Measurements from ENCODE around the gene FRMD1.

FRMD1 gene

DNA sequence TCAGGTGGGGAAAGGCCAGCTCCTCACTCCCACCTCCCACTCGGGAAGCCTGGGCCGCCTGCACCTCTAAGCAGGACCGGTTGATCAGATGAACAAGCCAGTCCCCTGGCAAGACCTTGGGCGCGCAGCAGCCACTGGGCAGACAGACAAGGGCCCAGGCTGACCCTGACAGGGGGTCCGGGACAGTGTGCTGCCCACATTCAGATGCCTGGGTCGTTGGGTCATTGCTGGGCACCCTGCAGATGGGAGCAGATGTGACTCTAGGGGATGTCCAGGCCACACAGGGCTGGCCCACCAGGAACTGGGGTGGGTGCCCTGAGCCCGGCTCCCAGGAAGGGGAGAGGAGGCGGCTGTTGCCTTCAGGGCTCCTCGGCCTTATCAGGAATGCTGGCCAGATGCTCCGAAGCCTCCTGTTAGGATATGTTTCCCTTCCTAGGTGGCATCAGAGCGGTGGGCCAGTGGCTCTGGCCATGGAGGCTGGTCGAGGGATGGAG is 17.3 kb upstream of the FRMD1 start:
- in situ Hi-C loops (cut with MboI; ENCODE audit: low sequenced_read_pairs), result no loop called here

DNA sequence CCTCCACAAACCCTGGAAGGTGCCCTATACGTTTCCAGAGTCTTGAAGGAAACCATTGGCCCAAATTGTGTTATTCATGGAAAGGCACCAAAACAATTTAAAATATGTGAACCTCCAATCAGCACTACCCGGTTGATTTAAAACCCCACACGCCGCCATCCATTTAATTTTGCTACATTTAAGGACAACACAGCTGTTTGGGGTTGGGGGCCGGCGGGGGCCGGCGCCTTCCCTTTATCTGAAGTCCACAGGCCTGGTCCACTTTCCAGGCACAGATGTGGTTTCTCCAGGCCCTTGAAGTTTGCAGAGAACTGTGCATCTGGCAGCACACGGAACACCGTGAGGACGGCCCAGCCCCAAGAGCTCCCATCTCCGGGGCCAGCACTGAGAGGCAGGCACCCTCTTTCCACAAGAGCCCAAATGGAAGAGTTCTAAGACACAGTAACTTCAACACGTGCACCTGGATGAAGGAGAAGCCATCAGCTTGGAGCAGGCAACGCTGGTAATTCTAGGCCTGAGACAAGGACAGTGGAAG is 16.8 kb upstream of the FRMD1 start:
- in situ Hi-C loops (cut with MboI; ENCODE audit: low sequenced_read_pairs), result no loop called here

- in situ Hi-C loops (cut with MboI; ENCODE audit: low sequenced_read_pairs), result no loop called here
Measured at GRCh38 chr6:168095171-168095691, 16.2 kb upstream of the FRMD1 start.

GRCh38 chr6:168093634-168094033 is 14.6 kb upstream of the FRMD1 start:
- in situ Hi-C loops (cut with MboI; ENCODE audit: low sequenced_read_pairs), result no loop called here

DNA sequence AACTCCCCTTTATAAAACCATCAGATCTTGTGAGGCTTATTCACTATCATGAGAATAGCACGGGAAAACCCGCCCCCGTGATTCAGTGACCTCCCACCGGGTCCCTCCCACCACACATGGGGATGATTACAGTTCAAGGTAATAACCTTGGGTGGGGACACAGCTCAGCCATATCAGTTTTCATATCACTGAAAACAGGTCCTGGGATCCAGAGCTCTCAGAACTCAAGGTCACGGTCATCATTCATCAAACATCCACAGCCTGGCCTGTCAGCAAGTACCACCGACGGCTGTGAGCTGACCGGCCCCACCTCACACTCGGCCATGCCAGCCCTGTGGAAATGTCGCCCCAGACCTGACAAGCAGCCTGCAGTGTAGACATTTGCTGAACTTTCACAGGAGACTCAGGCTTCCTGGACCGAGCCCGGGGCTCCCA is 14.1 kb upstream of the FRMD1 start:
- in situ Hi-C loops (cut with MboI; ENCODE audit: low sequenced_read_pairs), result no loop called here

DNA sequence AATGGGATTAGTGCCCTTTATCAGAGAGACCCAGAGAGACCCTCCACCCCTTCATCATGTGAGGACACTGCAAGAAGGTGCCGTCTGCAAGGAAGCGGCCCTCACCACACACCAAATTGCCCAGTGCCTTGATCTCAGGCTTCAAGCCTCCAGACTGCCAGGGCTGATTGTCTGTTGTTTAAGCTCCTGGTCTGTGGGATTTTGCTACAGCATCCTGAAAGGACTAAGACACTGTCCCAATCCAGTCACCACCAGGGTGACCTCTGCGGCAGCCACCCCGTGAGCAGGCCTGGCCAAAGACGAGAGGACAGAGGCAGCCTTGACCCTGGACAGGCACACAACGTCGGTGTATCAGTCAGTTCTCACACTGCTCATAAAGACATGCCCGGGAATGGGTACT is 13.5 kb upstream of the FRMD1 start:
- in situ Hi-C loops (cut with MboI; ENCODE audit: low sequenced_read_pairs), result no loop called here

DNA sequence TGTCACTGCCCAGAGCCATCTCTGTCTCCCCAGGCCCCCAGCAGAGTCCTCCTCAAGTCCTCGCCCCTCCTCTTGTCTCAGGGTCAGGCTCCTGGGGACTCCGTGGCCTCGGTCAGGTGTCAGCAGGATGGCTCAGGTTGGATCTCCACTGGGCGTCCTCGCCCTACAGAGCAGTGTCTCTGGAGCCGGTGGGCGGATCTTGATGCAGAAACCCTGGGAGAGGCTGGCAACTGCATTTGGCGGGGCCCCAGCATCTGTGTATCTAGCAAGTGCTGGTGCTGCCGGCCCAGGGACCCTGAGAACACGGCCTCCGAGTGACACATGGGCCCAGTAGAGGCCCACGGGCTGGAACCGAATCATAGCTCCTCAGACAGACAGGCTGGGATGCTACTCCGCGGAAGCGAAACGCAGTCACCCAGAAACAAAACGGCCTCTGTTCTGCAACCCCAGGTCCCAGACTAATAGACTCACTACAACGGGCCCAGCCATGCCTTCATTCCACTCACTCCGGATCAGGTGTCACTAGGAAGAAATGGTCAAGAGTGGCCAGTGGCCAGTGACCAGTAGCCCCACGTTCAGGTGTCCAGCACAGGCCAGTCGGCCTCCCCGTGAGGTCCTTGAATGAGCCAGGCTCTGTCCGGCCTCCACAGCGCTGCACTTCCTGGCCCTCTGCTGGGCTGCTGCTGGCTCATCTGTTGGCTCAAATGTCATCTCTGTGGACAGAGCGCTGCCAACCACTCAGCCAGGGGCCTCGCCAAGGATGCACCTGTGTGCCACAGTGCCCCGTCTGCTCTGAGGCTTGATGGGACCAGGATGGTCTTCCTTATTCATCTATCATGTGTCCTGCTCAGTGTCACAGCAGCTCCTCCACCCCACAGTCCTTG is 12.6 kb upstream of the FRMD1 start:
- in situ Hi-C loops (cut with MboI; ENCODE audit: low sequenced_read_pairs), result no loop called here

GRCh38 chr6:168090706-168091105 is 11.7 kb upstream of the FRMD1 start:
- in situ Hi-C loops (cut with MboI; ENCODE audit: low sequenced_read_pairs), result no loop called here

GRCh38 chr6:168090064-168090690 is 11.2 kb upstream of the FRMD1 start:
- in situ Hi-C loops (cut with MboI; ENCODE audit: low sequenced_read_pairs), result no loop called here

DNA sequence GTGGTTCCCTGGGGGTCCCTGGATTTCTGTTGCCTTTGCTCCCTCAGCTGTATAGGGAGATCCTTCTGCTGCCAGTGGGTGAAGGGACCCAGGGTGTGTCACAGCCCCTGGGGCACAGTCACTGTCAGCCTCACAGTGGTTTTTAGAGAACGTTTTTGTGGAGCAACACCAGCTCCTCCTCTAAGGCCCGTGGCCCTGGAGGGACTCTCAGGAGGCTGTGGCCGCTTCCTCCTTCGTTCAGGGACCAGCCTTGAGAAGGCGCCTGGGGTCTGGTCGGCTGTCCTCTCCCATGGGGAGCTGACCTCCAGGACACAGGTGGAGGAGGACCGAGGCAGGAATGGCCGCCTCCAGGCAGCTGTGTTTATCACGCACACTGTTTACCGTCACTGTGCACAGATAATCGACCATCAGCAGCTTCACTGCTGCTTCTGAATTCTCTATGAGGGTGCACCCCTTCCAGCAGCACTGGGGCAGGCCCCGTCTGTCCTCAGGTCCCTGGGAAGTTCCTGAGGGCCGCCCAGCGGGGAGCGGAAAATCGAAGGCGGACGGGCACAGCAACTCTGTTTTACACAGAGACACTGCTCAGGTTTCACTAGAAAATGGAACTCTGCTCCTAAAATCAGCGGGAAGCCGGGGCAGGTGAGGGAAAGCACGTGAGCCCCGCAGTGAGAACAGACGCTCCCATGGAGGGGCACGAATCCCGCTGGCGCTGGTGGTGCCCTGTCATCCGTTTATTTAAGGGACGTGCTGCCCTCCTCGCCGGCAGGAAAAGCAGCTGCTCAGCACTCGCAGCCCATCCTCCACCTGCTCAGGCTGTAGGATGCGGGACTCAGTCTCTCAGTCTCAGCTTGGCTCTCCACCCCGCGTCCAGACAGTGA is 10.4 kb upstream of the FRMD1 start:
- in situ Hi-C loops (cut with MboI; ENCODE audit: low sequenced_read_pairs), result no loop called here

DNA sequence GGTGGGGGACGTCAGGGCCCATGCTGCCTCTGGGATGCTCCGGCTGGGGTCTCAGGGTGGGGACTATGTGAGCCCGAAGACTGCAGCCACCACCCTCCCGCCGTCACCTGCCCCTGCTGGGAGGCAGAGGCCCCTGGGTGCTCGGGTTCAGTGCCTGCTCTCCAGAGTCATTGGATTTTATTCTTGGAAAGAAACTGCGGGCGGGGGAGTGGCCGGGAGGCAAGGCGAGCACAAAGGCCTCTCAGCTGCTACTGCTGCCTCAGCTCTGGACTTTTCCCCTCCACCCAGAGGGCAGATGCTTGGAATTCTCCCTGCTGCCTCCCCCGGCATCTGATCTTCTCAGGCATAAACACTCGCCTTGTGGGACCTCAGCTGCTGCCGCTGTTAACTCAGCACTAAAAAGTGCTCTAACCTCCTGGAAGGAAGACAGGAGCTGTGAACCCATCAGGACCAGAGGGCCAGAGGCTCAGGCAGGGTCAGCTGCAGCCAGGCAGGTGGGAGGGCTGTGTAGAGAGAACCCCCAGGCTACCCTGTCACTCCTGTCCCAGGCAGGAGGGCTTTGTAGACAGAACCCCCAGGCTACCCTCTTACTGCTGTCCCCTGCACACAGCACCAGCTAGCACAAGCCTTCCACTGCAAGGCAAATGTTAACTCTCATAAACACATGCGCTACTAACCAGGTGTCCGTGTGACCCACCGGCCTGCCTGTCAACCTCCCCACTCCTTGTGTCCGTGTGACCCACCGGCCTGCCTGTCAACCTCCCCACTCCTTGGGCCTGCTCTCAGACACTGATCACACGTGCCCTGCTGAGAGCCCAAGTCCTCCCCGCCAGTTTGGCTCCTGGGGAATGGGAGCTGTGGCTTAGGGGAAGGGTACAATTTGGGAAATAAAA is 9.4 kb upstream of the FRMD1 start:
- in situ Hi-C loops (cut with MboI; ENCODE audit: low sequenced_read_pairs), result no loop called here

DNA sequence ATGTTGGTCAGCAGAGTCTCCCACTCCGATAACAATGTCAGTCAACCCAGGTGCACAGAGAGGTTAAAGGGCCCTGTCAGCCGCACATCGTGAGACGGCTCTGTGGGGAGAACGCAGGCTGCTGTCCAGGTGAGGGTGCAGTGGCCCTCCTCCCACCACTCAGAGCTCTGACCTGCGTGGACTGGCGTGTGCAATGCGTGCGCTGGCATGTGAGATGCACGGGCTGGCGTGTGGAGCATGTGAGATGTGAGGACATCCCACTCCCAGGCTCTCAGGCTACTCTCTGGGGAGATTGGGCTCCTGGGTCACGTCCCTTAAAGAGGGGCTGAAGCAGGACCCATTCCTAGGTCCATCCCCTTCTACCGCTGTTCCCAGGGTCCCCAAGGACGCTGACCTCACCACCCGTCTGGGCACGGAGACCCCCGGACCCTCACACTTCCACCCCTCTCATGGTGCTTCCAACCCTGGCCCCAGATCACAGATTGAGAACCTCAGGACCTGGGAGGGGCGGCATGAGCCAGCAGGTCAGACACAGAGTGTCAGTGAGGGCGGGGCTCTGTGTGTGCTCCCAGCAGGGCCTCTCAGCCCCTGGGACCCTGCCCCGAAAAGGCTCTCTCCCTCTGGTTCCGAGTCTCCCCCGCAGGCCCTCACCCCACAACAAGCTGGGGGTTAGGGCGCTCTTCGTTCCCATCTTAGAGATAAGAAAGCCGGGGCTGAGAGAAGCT is 8.6 kb upstream of the FRMD1 start:
- in situ Hi-C loops (cut with MboI; ENCODE audit: low sequenced_read_pairs), result no loop called here

DNA sequence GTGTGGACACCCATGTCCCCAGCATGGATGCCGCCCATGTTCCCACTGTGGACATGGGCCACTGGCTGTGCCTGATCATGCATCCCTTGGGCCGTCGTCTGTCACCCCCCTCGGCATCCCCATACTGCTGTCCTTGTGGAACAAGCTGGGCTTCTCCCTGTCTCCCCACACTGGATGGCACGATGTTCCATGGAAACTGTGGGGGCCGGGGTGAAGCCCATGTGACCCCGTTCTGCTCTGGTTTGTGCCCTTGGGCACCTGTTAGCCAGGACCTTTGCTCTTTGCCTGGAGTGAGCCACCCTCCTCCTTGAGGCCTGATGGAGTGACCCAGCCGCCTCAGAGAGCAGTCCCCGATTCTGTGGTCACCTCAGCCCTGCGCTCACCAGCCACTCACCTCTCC is 7.6 kb upstream of the FRMD1 start:
- in situ Hi-C loops (cut with MboI; ENCODE audit: low sequenced_read_pairs), result no loop called here

- in situ Hi-C loops (cut with MboI; ENCODE audit: low sequenced_read_pairs), result no loop called here
Measured at GRCh38 chr6:168086066-168086465, 7.1 kb upstream of the FRMD1 start.

DNA sequence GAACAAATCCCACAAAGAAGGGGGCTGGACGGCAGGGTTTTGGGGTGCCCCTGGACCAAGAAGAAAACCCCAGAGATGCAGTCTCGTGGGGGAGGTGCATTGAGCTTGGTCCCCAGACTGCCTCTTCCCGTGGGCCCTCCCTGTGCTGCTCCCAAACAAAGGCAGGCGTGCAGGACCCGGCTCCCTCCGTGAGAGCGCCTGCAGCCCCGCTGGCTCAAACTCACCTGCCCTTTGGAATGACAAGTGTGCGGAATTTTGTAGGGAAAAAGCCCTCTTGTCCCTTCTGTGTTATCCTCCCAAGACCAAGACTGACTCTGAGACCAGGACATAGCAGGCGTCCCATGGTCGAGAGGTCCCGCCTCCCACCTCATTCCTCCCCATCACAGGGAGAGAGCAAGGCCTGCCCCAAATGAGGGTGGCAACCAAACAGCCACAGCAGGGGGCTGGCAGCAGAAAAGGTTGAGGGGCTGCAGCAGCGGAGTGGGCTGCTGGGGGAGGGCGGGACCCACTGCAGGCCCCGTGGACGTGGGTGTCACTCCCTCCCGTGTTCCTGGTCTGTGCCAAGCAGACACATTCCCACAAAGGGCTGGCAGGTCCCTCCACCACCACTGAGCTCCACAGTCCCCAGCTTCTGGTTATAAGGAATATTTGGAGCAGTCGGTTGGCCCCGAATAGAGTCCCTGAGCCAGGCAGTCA is 5.6 kb upstream of the FRMD1 start:
- in situ Hi-C loops (cut with MboI; ENCODE audit: low sequenced_read_pairs), result no loop called here

- in situ Hi-C loops (cut with MboI; ENCODE audit: low sequenced_read_pairs), result no loop called here
Measured at GRCh38 chr6:168083514-168083885, 4.5 kb upstream of the FRMD1 start.

DNA sequence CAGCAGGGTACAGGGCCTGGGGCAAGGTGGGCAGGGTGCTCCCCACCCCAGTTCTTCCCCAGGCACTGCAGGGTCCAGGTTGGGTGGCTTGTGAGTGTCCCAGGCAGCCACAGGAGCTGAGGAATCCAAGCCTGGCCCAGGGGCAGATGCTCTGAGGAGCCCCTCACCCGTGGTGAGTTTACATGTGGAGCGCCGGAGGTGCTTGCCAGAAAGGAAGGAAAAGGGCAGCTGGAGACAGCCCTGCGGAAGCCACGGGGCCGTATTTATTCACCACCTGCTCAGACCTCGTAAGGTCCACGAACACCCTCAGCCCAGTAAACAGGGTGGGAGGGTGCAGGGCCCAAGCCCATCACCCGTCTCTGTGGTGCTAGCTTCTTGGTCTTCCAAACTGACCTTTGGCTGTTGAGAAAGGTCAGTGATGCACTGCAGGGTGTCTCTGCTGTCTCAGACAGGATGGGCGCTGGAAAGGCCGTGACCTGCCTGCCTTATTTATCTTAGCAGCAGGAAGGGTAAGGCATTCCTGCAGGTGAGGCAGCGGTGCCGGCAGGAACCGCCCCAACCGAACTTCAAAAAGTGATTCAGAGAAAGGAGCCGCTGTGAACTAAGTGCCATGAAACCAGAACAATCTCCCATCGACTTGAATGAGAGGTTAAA is 4.0 kb upstream of the FRMD1 start:
- in situ Hi-C loops (cut with MboI; ENCODE audit: low sequenced_read_pairs), result no loop called here

Measured in hTERT RPE-1 (cell line).